Measurements from ENCODE around the gene PTPRH. TPM values are rescaled to one million over a fixed set of nuclear protein-coding genes. Genes with fewer than 3 reads are reported as not detected.
"Not testable (repeated sequence)": the region's sequence is repeated elsewhere in the genome, so short reads cannot be mapped to it uniquely, and the experiment has no call there.

PTPRH gene
- total RNA-seq, 1 donor from 2014 or later: 0.55 TPM

DNA sequence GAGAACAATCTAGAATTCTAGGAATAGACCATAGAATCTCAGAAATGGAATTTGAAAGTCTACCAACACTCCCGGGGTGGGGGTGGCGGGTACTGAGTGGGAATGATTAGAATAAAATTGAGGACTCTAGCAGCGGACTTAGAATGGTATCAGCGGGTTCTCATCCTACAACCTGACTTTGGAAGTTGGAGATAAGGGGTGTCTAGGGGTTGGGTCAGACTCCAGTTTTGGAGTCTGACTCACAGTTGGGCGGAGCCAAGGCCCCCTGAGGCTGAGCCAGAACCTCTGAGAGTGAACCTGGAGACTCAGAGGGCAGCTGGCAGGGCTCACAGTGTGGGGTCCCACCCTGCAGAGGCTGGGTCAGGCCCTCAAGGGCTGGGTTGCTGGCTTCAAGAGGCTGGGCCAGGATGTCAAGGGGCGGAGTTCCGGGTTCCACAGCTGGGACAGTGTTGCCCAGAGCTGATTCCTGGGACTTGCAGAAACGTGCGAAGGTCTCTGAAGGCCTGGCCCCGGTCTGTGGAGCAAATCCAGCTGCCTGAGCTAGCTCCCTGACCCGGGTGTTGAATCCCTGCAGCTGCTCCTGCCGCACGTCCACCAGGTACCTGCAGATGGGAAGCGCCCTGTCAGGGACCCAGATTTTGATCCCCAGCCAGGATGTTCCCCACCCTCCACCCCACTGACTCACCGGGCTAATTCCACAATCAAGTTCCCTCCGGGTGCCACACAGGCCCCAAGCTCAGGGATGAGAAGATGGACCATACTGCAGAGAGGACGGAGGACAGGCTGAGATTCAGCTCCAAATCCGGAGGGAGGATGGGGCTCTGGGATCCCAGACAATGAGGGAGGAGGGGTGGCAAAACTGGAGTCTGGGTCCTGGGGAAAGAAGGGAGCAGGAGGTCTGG lies 50.2 kb downstream of the PTPRH start:
- no peak for DNase-seq (ENCODE audit: low read depth)

DNA sequence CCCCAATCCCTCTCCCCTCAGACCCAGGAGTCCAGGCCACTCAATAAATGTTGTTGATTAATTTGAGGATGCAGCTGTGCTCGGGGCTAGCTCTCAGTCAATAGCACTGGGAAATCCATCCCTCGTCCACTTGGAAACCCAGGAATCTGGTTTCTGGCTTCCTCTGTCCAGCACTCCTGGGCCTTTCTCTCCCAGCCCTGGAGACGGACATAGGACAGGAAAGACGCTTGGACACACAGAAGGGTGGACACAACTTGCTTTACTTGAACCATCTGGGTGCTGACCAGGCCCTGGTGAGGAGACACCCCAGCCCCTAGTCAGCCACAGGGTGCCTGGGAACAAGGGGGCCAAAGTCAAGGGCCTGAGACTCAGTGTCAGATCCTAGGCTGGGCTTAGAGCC lies 50.9 kb downstream of the PTPRH start:
- DNase-seq (ENCODE audit: low read depth): no peak

DNA sequence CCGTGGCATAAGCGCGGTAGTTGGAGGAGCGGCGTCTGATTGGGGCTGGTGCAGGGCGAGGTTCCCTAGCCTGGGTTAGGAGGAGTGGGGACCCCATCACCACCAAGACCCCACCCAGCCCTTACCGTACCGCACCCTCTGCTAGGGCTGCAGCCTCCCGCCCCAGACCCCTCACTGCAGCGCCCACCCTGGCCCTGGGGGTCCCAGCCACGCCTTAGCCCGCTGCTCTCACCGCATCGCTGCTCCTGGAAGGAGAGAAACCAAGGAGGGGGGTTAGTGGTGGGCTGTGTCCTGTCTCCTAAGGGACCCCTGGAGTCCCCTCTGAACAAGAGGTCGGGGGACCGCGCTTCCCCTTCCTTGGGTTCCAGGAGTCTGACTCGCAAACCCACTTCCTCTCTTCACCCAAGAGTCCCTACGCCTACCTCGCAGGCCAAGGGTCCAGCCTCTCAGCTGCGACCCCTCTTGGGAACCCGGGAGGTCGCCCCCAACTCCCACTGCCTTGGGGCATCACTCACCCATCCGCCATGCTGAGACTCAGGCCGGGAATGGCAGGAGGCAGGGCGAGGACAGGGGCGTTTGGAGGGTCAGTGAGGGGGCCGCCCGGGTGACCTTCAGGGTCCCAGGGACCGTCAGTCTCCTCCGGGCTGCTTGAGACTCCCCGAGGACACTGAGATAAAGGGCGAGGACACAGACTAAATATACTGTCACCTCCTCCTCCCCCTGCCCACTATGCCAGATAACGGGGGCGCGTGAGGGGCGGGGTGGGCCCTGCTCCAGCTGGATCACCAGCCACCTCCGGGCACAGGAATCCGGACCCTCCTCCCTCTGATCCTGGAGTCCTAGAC lies 52.0 kb downstream of the PTPRH start, which contains the start of gene TNNI3:
TNNI3 (minus strand) TSS at position 669 of the 845 bp plus-strand sequence; CDS start at position 526, 143 bp downstream.
- no peak for DNase-seq (ENCODE audit: low read depth)

DNA sequence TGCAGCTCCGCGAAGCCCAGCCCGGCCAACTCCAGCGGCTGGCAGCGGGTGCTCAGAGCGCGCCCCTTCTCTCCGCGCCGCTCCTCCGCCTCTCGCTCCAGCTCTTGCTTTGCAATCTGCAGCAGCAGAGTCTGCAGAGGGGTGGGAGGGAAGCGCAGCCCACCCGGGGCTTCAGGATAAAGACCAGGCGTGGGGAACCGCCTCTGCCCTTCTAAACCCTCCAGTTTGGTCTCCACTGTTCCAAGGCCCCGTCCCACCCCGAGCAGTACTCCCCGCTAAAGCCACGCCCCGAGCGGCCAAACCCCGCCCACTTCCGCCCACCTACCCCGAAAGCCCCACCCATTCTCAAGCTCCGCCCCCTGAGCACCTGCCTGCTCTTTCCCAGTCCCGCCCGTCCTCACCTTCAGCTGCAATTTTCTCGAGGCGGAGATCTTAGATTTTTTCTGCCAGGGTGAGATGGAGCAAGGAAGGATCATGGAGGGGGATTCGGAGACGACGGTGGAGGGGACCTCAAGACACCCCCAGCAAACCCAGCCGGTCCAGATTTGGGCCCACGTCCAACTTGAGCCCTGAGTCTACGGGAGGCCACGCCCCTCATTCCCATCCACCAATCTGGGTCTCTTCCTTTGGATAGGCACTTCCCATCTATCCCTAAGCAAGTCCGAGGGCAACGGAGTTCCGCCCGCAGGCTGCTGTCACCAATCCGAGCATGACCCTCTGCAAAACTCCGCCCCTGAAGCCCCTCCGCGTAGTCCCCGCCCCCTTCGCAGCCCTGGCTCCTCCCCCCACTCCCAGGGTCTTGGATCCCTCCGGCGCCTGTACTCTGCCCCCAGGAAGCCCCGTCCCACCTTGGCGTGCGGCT lies 52.9 kb downstream of the PTPRH start:
- peak; percentile 14 for DNase-seq (ENCODE audit: low read depth)

DNA sequence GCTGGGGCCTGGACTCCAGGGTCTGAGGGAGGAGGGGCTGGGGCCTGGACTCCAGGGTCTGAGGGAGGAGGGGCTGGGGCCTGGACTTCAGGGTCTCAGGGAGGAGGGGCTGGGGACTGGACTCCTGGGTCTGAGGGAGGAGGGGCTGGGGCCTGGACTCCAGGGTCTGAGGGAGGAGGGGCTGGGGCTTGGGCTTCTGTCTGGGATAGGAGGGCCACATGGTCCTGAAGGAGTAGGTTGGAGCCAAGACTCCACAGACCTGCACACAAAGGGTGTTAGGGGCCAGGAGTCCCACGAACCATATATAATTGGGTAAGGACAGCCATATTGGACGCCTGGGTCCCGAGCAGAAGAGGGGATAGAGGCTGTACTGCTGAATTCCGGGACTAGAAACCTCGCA lies 53.5 kb downstream of the PTPRH start:
- DNase-seq (ENCODE audit: low read depth): not testable (repeated sequence)

DNA sequence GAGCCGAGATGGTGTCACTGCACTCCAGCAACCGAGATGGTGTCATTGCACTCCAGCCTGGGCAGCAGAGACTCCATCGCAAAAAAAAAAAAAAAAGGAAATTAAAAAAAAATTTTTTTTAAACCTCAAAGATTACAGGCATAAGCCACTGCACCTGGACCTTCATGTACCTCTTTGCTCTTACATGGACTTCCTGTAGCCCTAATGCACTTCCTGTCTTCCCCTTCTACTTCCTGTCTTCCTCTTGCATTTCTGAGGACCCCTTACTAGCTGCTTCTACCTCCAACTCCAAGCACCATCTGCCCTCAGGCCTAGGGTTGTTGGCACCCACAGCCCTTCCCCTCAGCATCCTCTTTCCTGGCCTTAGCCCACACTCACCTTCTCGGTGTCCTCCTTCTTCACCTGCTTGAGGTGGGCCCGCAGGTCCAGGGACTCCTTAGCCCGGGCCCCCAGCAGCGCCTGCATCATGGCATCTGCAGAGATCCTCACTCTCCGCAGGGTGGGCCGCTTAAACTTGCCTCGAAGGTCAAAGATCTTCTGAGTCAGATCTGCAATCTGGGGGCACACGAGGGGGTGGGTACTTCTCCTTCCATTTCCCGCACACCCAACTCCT lies 55.5 kb downstream of the PTPRH start:
- DNase-seq (ENCODE audit: low read depth): no peak

DNA sequence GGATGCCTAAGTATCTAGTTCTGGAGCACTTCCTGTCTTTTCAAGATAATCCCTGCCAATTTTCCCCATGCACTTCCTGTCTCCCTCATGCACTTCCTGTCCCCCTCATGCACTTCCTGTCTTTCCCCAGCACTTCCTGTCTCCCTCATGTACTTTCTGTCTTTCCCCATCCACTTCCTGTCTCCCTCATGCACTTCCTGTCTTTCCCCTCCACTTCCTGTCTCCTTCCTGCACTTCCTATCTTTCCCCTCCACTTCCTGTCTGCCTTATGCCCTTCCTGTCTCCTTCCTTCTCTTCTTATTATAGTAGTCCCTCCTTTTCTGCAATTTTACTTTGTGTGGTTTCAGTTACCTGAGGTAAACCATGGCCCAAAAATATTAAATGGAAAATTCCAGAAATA lies 57.3 kb downstream of the PTPRH start:
- no peak for DNase-seq (ENCODE audit: low read depth)

DNA sequence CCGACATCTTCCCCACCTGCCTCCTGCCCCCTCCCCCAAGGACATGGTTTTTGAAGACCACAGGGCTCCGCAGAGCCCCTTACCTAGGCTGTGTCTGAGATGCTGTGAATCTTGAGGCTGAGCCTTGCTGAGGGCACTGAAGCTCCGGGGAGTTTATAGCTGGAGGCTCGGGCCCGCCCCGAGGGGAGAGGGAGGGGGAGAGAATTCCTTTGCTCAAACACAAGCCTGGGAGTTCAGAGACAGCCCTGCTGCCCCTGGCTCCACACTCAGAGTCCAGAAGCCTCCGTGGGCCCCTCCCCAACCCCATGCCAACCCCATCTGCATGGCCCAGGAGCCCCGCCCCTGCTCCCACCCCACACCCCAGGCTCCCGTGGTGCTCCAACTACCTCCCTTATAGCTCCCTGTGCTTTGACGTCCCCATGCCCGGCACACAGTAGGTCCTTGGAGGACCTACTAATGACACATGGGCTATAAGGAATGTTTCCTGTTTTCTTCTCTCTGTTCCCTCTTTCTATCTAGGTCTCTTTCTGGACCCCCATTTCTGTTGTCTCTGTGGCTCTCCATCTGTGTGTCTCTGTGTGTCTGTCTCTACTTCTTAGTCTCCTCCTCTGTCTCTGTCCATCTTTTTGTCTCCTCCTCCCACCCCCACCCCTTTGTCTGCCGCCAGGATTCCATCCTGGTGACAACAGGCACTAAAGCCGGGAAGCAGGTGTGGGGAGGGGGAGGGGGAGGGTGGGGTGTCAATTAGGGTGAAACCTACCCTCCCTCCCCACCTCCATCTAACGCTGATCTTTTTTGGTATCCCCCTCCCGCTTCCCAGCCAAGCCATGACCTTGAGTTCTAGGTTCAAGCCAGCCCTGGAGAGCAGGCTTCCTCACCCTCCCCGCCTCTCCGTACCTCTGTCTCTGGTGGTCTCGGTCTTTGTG lies 60.0 kb downstream of the PTPRH start, which contains the start of gene TNNT1:
TNNT1 (minus strand) TSS at position 129 of the 926 bp plus-strand sequence. CDS start 2,049 bp downstream, outside the sequence.
- no peak for DNase-seq (ENCODE audit: low read depth)

DNA sequence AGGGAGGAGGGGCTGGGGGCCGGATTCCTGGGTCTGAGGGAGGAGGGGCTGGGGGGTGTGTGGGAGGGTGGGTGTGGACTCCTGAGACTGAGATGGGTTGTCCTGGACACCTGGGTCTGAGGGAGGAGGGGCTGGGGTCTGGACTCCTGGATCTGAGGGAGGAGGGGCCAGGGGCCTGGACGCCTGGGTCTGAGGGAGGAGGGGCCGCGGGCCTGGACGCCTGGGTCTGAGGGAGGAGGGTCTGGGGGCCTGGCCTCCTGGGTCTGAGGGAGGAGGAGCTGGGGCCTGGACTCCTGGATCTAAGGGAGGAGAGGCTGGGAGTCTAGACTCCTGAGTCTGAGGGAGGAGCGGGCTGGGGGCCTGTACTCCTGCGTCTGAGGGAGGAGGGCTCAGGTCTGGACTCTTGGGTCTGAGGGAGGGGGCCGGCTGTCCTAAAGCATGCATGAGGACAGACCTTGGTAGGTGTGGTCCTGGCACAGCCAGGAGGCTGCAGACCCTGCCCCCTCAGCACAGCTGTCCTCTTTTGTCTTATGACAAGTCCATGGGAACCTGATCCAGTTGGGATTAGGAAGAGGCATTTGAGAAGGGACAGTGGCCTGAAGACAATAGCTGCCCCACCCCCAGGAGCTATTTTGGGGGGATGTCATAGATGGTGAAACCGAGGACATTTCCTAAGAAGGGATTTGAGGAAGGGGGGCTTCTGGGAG lies 61.6 kb downstream of the PTPRH start:
- no peak for DNase-seq (ENCODE audit: low read depth)

DNA sequence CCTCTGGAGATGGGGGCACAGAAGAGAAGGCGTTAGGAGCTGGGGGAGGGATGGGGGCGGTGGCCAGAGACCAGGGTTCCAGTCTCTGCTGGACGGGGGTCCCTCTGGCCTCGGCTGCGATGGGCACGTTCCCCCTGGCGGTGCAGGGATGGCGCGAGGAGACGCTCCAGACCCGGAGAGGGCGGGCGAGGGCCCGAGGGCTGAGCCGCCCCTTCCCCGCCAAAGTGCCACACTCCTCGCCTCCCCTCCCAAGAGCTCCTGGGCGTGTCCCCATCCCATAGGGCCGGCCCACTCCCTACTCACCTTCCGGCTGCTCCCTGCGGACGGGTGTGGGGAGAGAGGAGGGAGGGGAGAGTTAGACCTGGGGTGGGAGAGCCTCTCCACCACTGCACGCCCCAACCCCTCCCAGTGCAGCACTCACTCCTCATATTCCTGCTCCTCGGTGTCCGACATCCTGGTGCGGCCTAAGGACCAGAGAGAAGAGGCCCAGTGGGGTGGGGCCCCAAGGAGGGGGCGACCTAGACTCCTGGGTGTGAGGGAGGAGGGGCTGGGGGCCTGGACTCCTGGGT lies 62.5 kb downstream of the PTPRH start:
- DNase-seq (ENCODE audit: low read depth): no peak

DNA sequence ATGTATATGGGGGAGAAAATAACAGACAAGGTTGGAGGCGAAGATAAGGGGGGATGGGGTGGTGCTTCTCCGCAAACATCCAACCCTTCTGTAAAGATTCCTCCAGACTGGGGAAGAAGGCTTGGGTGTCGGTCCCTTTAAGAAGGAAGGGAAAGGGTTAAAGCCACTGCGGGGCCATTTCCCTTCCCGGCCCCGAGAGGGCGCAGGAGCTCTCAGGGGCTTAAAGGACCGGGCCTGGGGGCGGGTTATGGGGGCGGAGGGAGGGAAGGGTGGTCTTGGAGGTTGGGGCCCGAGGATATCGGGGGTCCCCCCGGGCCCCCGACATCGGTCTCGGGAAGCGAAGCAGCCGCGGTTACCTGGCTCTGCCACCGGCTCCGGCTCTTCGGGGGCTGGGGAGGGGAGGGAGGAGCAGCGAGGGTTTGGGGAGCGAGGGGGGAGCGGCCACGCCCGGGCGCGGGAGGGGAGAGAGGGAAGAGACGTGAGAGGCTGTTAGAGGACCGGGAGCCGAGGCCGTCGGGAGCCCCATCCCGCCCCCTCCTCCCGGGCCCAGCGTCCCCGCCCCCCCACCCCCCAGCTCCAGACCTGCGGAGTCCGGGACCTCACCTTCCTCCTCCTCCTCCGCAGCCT lies 63.1 kb downstream of the PTPRH start:
- DNase-seq (ENCODE audit: low read depth): no peak

DNA sequence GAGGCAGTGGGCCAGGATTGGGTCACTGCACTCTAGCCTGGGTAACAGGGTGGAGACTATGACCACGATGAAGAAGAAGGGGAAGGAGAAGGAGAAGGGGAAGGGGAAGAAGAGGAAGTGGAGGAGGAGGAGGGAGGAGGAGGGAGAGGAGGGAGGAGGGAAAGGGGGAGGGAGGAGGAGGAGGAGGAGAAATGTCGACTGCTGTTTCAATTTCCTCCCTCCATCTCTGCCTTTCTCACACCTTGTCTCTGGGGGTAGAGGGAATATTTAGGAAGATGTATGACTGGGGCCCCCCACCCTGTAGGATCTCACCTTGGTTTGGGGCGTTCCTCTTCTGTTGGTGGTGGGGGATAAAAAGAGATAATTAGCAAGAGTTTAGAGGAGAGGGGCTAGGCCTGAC lies 64.1 kb downstream of the PTPRH start:
- DNase-seq (ENCODE audit: low read depth): no peak

DNA sequence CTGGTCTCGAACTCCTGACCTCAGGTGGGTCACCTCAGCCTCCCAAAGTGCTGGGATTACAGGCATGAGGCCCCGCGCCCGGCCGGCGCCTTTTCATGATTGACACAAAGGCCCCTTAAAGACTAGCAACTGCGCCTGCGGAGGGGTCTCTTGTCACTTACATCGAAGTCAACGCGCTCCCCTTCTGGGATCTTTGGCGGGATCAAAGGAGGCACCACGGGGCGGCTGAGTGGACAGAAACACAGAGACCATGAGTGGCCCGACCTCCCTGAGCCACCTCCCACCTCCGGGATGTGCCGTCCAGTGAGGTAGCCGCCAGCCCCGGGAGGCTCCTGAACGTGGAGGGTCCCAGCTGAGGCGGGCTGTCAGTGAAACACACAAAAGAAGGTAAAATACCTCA lies 67.6 kb downstream of the PTPRH start:
- DNase-seq (ENCODE audit: low read depth): no peak

DNA sequence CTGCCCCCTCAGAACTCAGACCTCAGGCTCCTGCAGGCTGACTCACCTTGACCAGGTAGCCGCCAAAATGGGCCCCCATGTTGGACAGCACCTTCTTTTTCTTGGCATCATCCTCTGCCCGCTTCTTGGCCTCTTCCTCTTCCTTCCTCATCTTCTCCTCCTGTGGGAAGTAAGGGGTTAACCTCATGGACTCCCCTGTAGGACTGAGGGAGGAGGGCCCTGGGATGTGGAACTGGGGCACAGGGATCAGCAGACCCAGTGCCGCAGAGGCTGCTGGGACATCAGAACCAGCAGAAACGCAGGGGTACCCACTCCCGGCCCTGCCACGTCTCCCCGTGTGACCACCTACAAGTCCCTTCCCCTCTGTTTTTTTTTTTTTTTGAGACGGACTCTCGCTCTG lies 71.4 kb downstream of the PTPRH start:
- no peak for DNase-seq (ENCODE audit: low read depth)

DNA sequence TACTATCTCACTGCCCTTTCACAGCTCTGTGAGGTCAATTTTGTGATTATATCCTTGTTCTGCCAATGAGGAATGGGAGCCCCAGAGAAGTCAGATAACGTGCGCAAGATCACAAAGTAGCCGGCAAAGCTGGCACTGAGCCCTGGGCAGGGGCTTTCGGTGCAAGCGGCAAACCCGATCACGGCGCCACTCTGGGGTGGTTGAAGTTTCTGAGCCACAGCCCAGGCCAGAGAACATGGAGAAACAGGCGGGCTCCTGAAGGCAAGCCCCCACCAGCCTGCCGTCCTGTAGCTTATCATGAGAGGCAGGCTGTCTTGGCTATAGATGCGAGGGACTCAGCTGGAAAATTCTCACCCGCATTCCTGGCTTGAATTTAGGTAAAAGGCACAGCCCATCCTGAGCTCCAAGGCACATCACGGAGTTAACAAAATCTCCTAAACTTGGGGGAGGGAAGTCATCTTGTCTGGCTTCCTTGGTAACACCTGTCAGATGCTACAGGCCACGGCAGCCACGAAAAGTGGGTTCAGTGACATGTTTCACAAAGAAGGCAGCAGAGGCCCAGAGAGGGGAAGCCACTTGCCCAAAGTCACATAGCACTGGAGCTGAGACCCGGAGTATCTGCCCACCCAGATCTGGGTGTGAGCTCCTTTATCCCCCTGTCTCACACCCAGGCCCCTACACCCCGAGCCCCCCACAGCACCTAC lies 72.8 kb downstream of the PTPRH start:
- DNase-seq (ENCODE audit: low read depth): no peak

DNA sequence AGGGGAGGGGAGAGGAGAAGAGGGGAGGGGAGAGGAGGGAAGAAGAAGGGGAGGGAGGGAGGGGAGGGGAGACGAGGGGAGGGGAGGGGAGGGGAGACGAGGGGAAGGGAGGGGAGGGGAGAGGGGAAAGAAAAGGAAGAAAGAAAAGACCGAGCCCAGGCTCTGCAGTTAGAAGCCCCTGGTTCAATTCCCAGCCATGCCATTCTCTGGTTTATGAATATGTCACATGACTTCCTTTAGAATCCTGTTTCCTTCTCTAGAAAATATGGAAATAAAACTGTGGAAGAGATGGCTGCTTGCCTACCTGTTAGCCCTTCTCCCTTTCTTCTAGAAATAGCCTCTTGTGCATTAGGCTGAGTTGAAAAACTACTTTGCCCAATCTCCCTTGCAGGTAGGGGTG lies 74.6 kb downstream of the PTPRH start:
- DNase-seq (ENCODE audit: low read depth): no peak

DNA sequence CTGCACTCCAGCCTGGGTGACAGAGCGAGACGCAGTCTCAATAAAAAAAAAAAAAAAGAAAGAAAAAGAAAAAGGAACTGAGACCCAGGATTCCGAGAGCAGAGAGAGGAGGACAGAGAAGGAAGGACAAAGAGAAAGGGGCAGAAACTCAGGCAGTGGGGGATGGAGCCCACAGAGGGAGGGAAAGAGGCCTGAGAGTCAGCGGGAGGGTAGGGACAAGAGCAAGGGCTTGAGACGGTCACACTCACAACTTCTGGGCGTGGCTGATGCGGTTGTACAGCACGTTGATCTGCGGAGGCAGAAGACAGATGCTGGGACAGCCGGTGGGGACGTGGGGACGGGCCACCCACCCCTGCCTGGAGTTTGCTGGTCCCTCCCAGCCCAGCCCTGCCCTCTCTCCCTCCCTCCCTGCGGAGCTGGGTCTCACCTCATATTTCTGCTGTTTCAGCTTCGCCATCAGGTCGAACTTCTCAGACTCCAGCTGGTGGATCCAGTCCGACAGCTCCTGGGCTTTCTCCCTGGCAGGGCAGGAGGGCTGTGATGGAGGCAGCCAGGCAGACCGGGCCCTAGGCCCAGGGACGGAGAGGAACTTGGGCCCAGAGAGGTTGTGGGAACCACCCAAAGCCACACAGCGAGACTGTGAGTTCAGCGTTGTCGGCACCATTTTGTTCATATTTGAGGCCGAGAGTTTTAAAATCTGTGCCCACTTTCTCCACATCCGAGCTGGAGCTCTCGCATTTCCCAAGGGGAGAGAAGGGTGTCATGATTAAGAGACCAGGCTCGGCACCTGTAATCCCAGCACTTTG lies 75.5 kb downstream of the PTPRH start:
- no peak for DNase-seq (ENCODE audit: low read depth)

Data from renal cortical epithelial cell (primary cell).